ENCODE measurements around the gene STAT5A. TPM values are rescaled to one million over a fixed set of nuclear protein-coding genes. Genes with fewer than 3 reads are reported as not detected.
A peak's percentile ranks its signal among the peaks of the same experiment; 100 is the strongest.

The STAT5A gene
- total RNA-seq, 1 experiment from 2014 or later: 0.91 TPM

GRCh38 chr17:42312285-42313130 is 24.2 kb downstream of the STAT5A start:
- H3K4me1 ChIP-seq (ENCODE audit: control insufficient read depth in 1 of 2, insufficient read depth in 2 of 2, low read length in 2 of 2): no peaks in the 10 kb centered on the region
- no peak overlapping the region for H3K4me3 ChIP-seq (replicated peaks in 1 of 2; ENCODE audit: low read depth in 1 of 2, low read length in 2 of 2)
- no TSS peak for BruUV-seq (replicated peaks)
- ChIA-PET CTCF (interaction anchor here (0.9 kb wide), 1 partner anchor 206 kb away, joined by 5 read pairs; no protein-coding TSS in a partner anchor), POLR2A (no interaction called here), RAD21 (ENCODE audit: low non-redundant PET in 1 of 2, low total read pairs in 2 of 2, uncharacterized antibody in 2 of 2, unreplicated experiment in 2 of 2) (no interaction called here)
- TF ChIP-seq RAD21 (IDR thresholded peaks at IDR 0.05; ENCODE audit: low read depth) (peak; percentile 48; the same call in 1 of the 2 replicates), EGR1 (IDR thresholded peaks at IDR 0.05; ENCODE audit: low read depth) (no peak), ZBTB33 (IDR thresholded peaks at IDR 0.05; ENCODE audit: extremely low read depth, insufficient replicate concordance, low read length) (no peak), CTCF (IDR thresholded peaks at IDR 0.05 in 2 of 3, conservative IDR thresholded peaks at IDR 0.05 in 1 of 3; ENCODE audit: borderline replicate concordance in 1 of 3, insufficient read depth in 1 of 3, low read depth in 2 of 3, low read length in 2 of 3) (peak; percentile 25 to 34 (median 27); a peak in 4 of 6 replicates)
- no peak overlapping the region for H3K9ac ChIP-seq (ENCODE audit: low read length)
- no peaks in the 10 kb centered on the region for H3K27me3 ChIP-seq (ENCODE audit: insufficient read depth, low read length)
- intact Hi-C loops (cut with micrococcal nuclease): no loop called here
- H3K36me3 ChIP-seq (ENCODE audit: control insufficient read depth in 1 of 2, insufficient read depth in 2 of 2, low read length in 2 of 2): peaks cover 0 to 8% of the 10 kb centered on the region in 2 experiments; a peak in 2 of 4 replicates
- no peak for DNase-seq (ENCODE audit: low read depth, low spot score)
- no peaks in the 10 kb centered on the region for H3K9me3 ChIP-seq (ENCODE audit: control insufficient read depth in 1 of 2, insufficient read depth in 1 of 2, low read depth in 1 of 2, low read length in 2 of 2)
- no peaks in the 10 kb centered on the region for H3K9me2 ChIP-seq (ENCODE audit: insufficient read depth)
- H3K27ac ChIP-seq (ENCODE audit: low read depth, low read length): no peak overlapping the region
- ATAC-seq: peak; percentile 75
- no peak overlapping the region for H3K4me2 ChIP-seq (ENCODE audit: low read length)
- no peaks in the 10 kb centered on the region for H3K79me2 ChIP-seq (ENCODE audit: insufficient read depth, low read length)
- no peaks in the 10 kb centered on the region for H4K20me1 ChIP-seq (ENCODE audit: insufficient read depth)
- H2AFZ ChIP-seq (ENCODE audit: low read depth, low read length, poor library complexity, severe bottlenecking): no peak overlapping the region
